ENCODE measurements around the gene SELENOI. TPM values are rescaled to one million over a fixed set of nuclear protein-coding genes. Genes with fewer than 3 reads are reported as not detected.

SELENOI gene
- total RNA-seq, 1 donor from 2014 or later = 51.8 TPM

- peaks cover 10% of the 10 kb centered on the region for H3K36me3 Mint-ChIP-seq
- H4K20me1 ChIP-seq (ENCODE audit: low read depth) = peaks cover 33% of the 10 kb centered on the region
These were observed 10.8 kb downstream of the SELENOI start for GRCh38 chr2:26356771-26357170.

GRCh38 chr2:26359886-26360473, 14.0 kb downstream of the SELENOI start:
- H3K27ac Mint-ChIP-seq = no peak overlapping the region
- Histone ChIP-seq H3K4me2 (no peak overlapping the region), H3K27ac (no peak overlapping the region), H2AFZ (replicated peaks) (no peak overlapping the region), H4K20me1 (ENCODE audit: low read depth) (peaks cover 28% of the 10 kb centered on the region), H3K27me3 (no peaks in the 10 kb centered on the region), H3K9ac (no peak overlapping the region), H3K9me3 (ENCODE audit: low read depth) (no peaks in the 10 kb centered on the region), H3K79me2 (ENCODE audit: low read depth) (peaks cover 99% of the 10 kb centered on the region), H3K36me3 (no peaks in the 10 kb centered on the region), H3K4me3 (no peak overlapping the region), H3K4me1 (no peaks in the 10 kb centered on the region), H3F3A (ENCODE audit: low read depth) (peaks cover 6% of the 10 kb centered on the region)
- H3K36me3 Mint-ChIP-seq = peaks cover 4% of the 10 kb centered on the region
- DNase-seq (ENCODE audit: low spot score) = no peak
- no peaks in the 10 kb centered on the region for H3K9me3 Mint-ChIP-seq
- peaks cover 2% of the 10 kb centered on the region for H3K27me3 Mint-ChIP-seq (ENCODE audit: insufficient read depth, low read depth)
- peaks cover 12% of the 10 kb centered on the region for H3K4me1 Mint-ChIP-seq
- TF ChIP-seq EZH2phosphoT487 (IDR thresholded peaks at IDR 0.05) (no peak), EZH2 (IDR thresholded peaks at IDR 0.05) (no peak), CTCF (IDR thresholded peaks at IDR 0.05) (no peak)
- no peak overlapping the region for H3K4me3 Mint-ChIP-seq

More at GRCh38 chr2:26356771-26357170, 10.8 kb downstream of the SELENOI start:
- no peaks in the 10 kb centered on the region for H3K9me3 ChIP-seq (ENCODE audit: low read depth)
- no peaks in the 10 kb centered on the region for H3K9me3 Mint-ChIP-seq
- H3K27ac ChIP-seq = no peak overlapping the region
- H3K4me2 ChIP-seq = no peak overlapping the region
- no peaks in the 10 kb centered on the region for H3K4me1 ChIP-seq
- H2AFZ ChIP-seq (replicated peaks) = no peak overlapping the region
- no peaks in the 10 kb centered on the region for H3K36me3 ChIP-seq
- no peak overlapping the region for H3K9ac ChIP-seq
- peaks cover 2% of the 10 kb centered on the region for H3K27me3 Mint-ChIP-seq (ENCODE audit: insufficient read depth, low read depth)
- no peak overlapping the region for H3K27ac Mint-ChIP-seq
- TF ChIP-seq CTCF (IDR thresholded peaks at IDR 0.05) = no peak
- no peak for TF ChIP-seq EZH2 (IDR thresholded peaks at IDR 0.05)
- TF ChIP-seq EZH2phosphoT487 (IDR thresholded peaks at IDR 0.05) = no peak
- peaks cover 100% of the 10 kb centered on the region for H3K79me2 ChIP-seq (ENCODE audit: low read depth)
- no peaks in the 10 kb centered on the region for H3F3A ChIP-seq (ENCODE audit: low read depth)
- peaks cover 12% of the 10 kb centered on the region for H3K4me1 Mint-ChIP-seq
- DNase-seq (ENCODE audit: low spot score) = no peak
- no peaks in the 10 kb centered on the region for H3K27me3 ChIP-seq
- H3K4me3 ChIP-seq = no peak overlapping the region
- H3K4me3 Mint-ChIP-seq = no peak overlapping the region

GRCh38 chr2:26363323-26363722, 17.4 kb downstream of the SELENOI start:
- Histone ChIP-seq H3K36me3 (no peaks in the 10 kb centered on the region), H3K4me2 (no peak overlapping the region), H3K27ac (no peak overlapping the region), H3K4me1 (peaks cover 13% of the 10 kb centered on the region), H3F3A (ENCODE audit: low read depth) (peaks cover 15% of the 10 kb centered on the region), H3K27me3 (no peaks in the 10 kb centered on the region), H3K9me3 (ENCODE audit: low read depth) (no peaks in the 10 kb centered on the region), H4K20me1 (ENCODE audit: low read depth) (peaks cover 13% of the 10 kb centered on the region), H3K79me2 (ENCODE audit: low read depth) (peaks cover 69% of the 10 kb centered on the region), H3K9ac (no peak overlapping the region), H2AFZ (replicated peaks) (no peak overlapping the region), H3K4me3 (no peak overlapping the region)
- Mint-ChIP-seq H3K36me3 (peaks cover 2% of the 10 kb centered on the region), H3K27ac (no peak overlapping the region), H3K4me1 (peaks cover 17% of the 10 kb centered on the region), H3K9me3 (no peaks in the 10 kb centered on the region), H3K4me3 (no peak overlapping the region), H3K27me3 (ENCODE audit: insufficient read depth, low read depth) (no peaks in the 10 kb centered on the region)
- no peak for DNase-seq (ENCODE audit: low spot score)
- TF ChIP-seq EZH2phosphoT487 (IDR thresholded peaks at IDR 0.05) = no peak
- TF ChIP-seq CTCF (IDR thresholded peaks at IDR 0.05) = no peak
- no peak for TF ChIP-seq EZH2 (IDR thresholded peaks at IDR 0.05)
